ENCODE results near the gene ADGRG1.
"Not testable (repeated sequence)": the region's sequence is repeated elsewhere in the genome, so short reads cannot be mapped to it uniquely, and the experiment has no call there.

- not testable (repeated sequence) for TF ChIP-seq POLR2A (IDR thresholded peaks at IDR 0.05)
- TF ChIP-seq, protein P1, sequence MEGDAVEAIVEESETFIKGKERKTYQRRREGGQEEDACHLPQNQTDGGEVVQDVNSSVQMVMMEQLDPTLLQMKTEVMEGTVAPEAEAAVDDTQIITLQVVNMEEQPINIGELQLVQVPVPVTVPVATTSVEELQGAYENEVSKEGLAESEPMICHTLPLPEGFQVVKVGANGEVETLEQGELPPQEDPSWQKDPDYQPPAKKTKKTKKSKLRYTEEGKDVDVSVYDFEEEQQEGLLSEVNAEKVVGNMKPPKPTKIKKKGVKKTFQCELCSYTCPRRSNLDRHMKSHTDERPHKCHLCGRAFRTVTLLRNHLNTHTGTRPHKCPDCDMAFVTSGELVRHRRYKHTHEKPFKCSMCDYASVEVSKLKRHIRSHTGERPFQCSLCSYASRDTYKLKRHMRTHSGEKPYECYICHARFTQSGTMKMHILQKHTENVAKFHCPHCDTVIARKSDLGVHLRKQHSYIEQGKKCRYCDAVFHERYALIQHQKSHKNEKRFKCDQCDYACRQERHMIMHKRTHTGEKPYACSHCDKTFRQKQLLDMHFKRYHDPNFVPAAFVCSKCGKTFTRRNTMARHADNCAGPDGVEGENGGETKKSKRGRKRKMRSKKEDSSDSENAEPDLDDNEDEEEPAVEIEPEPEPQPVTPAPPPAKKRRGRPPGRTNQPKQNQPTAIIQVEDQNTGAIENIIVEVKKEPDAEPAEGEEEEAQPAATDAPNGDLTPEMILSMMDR (IDR thresholded peaks at IDR 0.05): not testable (repeated sequence)
Measured at GRCh38 chr16:57596234-57596633, 32.2 kb upstream of the ADGRG1 start.
